Measurements from ENCODE around the gene RARB.

RARB gene

DNA sequence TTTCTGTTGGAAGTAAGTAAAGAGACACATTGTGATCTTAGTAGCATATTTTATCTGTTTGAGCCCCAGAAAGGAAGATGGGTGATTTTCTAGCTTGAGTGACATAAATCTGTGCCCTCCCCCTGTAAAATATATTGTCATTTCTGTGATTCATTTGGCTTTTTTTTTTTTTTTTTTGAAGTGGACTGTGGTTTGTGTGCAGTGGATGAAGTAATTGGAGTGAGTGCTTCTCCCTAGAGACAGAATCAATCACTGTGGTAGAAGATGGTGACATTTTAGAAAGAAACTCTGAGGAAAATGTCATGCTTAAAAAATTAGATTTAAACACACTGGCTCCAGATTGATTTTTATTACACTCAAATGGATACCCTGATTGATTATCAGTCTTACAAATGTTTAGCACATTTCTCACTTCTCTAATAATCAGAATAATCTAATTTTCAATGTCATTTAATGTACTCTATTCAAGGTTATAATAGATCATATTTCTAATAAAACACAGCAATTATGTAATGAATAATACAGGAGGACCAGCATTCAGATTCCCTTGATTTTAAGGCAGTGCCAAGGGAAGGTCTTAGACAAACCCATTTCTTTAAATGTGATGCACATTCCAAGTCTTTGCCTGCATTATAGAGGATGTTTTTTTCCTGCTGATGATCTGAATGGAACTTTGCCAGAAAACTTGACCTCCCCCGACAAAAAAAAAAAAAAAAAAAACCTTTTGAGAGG, 120.0 kb downstream of the RARB start:
- DNase-seq (ENCODE audit: low read depth in 3 of 3, low spot score in 1 of 3): no peak

DNA sequence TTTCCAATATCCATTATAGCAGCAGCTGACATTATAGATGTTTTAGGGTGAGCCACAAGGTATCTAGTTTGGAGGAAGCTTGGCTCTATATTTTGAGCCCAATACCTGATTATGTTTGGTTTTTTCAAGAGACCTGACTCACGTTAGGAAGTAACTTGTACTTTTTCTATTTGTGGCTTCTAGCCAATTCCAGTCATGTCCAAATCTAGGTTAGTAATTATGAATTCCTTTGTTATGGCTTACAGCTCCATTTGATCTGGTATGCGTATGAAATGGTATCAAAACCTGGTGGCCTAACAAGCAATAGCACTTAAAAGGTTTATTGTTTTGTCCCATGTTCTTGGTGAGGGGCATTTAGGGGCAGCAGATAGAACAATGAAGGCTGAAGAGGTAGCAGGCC, 120.8 kb downstream of the RARB start:
- no peak for DNase-seq (ENCODE audit: low read depth in 3 of 3, low spot score in 1 of 3)

DNA sequence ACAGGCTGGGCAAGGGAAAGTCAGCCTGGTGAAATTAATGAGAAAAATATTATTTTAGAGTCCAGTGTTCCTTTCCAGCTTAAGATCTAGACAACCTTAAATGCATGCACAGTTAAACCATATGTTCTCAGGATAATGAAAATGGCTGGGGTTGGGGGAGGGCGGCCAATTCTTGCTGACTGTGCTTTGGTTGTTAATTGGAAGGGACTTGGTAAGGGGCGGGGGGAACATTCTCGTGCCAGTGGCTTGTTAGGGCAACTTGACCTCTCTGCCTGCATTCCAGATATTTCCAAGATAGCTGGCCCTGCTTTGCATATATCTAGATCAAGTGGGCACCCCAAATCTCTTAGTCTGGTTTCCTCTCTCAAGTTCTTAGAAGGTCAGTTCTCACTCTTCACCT, 124.2 kb downstream of the RARB start:
- DNase-seq (ENCODE audit: low read depth in 3 of 3, low spot score in 1 of 3): no peak

DNA sequence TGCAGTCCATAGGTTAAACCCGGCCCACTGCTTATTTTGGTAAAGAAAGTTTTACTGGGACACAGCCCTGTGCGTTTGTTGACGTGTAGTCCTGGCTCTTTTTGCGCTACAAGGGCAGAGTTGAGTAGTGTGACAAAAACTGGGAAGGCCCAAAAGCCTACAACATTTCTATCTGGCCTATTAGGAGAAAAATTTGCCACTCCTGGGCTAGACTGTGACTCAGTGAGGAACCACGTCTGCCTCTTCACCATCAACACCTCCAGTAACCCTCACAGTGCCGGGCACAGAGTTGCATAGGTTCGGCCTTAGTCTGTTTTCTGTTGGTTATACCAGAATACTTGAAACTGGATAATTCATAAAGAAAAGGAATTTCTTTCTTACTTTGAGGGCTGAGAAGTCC, 126.3 kb downstream of the RARB start:
- DNase-seq (ENCODE audit: low read depth in 3 of 3, low spot score in 1 of 3): no peak

DNA sequence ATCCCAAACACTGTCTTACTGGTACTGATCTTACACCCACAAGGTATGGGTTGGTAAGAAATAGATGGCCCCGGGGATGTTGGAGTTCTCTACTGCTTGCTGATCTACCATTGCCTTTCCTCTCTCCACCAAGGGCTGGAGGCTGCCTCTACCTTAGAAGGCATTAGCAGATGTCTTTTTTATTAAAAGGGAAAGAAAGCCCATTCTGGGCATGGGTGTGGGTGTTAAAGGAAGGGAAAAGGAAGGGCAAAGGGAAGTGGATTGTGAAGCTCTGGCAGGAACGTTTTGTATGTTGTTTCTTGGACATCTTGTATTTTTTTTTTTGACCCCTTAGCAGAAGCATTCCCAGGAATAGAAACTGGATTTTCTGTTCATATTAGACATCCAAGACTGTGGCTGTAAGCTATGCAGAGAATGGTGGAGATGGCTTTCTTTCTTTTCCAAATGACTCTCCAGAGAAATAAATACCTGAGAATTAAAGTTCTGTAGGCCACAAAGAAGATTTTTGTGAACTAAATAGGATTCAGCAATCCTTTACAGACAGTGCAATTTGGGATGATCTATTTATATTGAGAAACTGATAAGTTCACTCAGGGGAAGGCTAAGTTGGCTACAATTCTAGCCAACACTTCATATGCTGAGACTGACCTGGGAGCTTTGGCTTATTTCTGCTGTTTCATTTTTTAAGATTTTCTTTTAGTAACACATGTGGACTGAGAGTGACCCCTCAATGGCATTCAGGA, 127.8 kb downstream of the RARB start:
- DNase-seq (ENCODE audit: low read depth in 3 of 3, low spot score in 1 of 3): no peak

DNA sequence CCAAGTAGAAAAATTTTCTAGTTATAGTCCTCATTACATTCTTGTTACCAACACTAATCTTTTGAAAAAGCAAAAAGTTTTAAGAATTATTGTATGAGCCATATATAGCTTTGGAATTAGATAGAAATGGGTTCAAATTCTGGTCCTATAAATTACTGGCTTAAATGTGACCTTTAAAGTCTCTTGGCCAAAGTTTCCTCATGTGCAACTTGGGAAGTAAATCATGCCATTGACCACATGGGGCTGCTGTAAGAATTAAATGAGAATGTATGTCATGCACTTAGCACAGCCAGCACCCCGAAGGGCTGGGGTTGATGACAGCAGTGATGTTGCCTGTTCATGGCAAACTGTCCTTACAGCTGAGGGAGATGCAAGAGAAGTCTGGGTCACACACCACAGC, 128.4 kb downstream of the RARB start:
- no peak for DNase-seq (ENCODE audit: low read depth in 3 of 3, low spot score in 1 of 3)

DNA sequence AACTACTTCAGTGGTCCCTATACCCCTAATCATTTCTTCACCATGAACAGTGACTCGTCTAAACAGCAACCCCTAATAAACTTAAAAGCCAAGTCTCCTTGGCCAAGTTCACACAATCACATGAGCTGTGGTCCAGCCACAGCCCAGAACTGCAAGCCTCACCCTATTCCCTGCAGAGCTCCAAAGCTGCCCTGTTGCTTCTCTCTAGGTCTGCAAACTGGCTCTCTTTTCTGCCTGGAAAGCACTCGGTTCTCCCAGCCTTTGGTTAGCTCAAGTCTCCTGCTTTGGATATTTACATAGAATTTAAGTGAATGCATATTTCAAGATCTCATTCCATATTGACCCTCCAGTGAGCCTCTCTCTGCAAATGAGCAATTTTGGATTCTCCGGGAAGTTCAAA, 129.6 kb downstream of the RARB start:
- no peak for DNase-seq (ENCODE audit: low read depth in 3 of 3, low spot score in 1 of 3)

DNA sequence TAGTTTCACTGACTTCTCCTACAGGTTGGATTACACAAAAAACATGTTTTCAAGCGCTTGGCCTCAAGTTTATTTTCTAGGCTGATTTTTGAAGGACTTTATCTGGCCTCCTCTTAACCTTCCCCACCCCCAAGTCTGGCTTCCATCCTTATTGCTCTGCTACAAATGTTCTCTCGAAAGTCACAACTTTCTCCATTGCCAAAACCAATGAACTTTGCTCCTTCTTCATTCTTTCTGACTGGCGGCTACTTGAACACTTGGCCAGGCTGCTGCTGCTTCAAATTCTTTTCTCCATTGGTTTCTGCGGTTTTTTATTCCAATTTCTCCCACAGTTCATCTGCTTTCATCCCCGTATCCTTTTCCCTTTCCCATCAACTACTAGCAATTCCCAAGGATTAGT, 130.1 kb downstream of the RARB start:
- no peak for DNase-seq (ENCODE audit: low read depth in 3 of 3, low spot score in 1 of 3)

DNA sequence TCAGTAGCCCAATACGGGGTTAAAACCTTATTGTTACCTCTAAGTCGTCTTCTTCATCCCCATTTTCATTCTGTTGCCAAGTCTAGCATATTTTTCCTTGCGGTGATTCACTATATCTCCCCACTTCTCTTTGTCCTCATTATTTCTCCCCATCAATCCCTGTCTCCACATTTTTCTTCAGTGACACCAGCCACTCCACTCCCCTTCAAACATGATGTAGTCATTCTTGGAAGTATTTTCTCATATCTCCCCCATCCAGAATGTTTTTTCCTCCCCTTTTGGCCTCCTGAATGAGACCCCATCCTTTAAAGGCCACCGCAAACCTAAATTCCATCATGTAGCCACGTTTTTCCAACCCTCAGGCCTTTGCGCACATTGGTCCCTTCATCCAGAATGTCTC, 130.7 kb downstream of the RARB start:
- DNase-seq (ENCODE audit: low read depth in 3 of 3, low spot score in 1 of 3): no peak

DNA sequence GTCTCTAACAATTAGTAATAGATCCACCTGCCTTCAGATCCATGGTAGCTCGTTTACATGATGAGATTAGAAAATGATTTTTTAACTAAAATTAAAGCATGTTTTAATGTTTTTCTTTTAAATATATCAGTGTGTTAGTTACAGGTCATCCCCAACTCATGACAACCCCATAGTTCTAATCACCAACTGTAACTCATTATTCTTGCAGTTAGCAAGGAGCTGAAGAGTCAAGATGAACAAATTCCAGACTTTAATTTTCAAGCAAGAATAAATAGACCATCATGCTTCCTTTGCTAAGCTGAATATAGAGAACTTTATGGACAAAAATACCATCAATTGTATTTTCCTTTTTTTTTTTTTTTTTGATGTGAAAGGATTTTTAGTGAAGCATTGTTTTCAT, 135.5 kb downstream of the RARB start:
- DNase-seq (ENCODE audit: low read depth in 3 of 3, low spot score in 1 of 3): no peak

DNA sequence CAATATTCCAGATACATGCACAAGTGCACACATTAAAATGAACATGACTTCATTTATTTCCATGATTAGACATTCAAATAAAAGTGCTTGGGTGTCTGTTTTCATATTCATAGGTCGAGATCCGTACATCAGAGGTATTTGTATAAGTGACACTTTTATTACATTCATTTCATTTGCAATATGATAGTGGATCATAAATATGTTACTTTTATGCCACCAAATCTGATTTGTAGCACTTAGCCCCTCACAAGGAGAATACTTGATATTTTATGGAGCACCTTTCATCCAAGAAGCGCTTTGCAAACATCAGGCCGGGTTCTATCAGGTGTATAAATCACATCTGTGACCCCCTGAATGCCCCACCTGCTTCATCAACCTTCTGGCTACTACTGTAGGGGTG, 136.0 kb downstream of the RARB start:
- DNase-seq (ENCODE audit: low read depth in 3 of 3, low spot score in 1 of 3): no peak

DNA sequence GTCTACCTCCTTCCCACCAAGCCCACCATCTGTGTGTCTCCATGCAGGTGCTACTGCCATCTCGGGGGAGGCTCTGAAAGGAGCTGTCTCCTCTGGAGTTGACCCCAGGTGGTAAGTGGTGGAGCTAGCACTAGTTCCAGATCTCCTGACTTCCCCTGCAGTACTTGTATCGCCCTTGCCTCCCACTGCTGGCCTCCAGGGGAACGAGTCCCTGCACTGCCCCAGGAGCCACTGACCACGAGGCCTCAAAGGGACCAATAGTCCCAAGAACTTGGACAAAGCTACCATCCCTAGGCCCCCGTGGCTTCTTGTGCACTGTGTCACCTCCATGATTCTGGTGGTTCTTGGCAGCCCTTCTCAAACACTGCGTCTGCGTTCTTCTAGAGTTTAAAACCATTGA, 137.7 kb downstream of the RARB start:
- no peak for DNase-seq (ENCODE audit: low read depth in 3 of 3, low spot score in 1 of 3)

DNA sequence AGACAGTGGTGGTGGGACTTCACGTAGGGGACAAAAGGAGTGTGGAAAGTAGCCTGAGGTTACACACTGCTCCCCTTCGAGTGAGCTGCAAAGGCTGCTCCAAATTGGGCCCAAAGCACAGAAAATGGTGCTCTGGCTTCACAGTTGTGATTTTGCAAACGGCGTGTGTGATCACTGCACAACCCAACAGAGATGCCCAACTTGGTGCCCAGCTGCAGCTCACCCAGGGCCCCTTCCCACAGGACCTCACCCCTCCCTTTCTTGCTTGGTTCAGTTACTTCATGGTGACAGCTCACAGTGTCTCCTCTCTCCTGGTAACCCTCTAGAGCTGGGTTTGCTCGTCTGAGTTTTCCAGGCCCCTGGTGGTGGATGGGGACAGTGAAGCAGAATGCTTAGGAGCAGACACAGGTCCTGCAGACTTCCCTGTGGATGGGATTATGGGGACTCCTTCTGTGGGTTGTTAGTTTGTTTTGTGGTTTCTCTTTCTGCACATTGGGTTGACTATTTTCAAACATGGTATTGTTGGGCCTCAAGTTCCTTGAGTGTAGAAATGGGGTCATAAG, 138.4 kb downstream of the RARB start:
- no peak for DNase-seq (ENCODE audit: low read depth in 3 of 3, low spot score in 1 of 3)

DNA sequence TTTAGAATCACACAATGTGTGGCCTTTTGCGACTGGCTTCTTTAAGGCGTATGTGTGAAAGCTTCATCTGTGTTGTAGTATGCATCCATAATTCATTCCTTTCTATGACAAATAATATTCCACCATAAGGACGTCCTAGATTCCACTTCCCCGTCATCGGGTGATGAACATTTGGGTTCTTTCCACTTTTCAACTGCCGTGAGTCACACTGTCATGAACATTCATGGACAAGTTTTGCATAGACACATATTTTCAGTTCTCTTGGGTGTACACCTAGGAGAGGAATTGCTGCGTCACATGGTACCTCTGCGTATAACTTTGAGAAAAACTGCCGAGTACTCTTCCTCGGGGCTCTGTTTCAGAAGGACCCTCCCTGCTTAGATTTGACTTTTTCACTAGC, 139.3 kb downstream of the RARB start:
- no peak for DNase-seq (ENCODE audit: low read depth in 3 of 3, low spot score in 1 of 3)

DNA sequence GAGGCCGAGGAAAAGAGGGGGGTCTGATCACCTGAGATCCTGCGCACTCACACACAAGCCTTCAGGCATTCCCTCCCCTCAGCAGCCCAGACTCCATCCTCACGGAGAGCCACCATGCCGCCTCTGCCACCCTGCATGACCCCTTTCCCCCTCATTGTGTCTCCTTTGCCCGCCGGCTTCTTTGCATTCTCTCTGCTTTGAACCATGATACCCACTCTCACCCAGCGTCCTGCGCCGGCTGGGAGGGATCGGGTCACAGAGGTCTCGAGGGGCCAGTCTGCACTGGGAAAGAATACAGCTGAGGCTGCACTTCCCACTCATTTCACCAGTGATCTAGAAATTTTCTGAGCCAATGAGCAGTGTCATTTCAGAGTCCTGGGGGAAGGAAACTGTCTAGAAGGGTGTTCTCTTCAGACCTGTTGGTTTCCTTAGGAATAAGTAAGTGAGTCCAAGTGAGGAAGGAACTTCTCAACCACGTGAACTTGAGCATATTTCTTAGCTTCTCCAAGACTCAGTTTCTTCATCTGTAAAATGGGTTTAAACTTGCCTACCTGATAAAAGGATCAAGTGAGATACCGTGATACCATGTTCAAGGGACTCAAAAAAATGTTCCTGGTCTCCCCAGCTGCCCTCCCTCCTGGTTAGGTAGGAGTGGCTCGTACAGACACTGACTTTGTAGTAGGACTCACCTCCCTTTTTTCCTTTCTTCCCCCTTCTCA, 139.9 kb downstream of the RARB start:
- no peak for DNase-seq (ENCODE audit: low read depth in 3 of 3, low spot score in 1 of 3)

DNA sequence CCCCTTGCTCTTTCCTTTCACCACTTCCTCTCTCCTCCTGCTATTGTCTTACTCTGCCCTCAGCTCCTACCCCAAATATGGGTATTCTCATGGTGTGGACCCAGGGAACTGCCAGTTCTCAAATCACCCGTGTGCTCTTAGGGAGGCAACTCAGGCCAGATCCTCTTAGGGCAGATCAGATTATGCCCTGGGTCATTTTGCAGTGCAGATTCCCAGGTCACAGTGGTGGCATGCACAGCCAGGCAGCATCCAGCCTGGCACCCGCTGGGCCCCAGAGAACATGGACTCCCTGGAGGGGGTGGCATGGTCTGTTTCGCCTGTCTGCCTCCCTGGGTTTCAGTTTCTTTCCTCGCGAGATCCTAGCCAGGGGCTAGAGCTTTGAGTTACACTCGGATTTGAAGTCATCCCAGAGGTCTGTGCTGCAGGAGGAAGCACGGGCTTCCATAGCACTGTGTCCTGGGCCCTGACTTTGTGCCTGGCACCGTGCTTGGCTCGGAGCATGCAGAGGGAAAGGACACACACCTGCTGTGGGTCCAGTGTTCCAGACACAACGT, 140.5 kb downstream of the RARB start:
- no peak for DNase-seq (ENCODE audit: low read depth in 3 of 3, low spot score in 1 of 3)

DNA sequence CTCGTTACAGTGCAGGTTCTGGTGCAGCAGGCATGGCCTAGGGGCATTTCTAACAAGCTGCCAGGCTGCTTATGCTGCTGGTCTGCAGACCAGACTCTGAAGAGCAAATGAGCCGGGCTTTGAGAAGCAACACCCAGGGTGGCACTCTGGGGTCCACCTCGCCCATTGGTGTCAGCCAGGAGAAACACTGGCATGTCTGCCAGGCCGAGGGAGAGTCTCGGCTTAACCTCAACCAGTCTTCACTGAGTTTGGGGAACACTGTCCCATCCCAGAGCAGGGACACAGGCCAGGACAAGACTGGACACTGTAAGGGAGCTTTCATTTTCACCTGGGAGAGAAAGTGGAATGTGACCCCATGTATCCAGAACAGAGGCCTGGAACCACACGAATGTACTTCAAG, 143.2 kb downstream of the RARB start:
- DNase-seq (ENCODE audit: low read depth in 3 of 3, low spot score in 1 of 3): no peak

DNA sequence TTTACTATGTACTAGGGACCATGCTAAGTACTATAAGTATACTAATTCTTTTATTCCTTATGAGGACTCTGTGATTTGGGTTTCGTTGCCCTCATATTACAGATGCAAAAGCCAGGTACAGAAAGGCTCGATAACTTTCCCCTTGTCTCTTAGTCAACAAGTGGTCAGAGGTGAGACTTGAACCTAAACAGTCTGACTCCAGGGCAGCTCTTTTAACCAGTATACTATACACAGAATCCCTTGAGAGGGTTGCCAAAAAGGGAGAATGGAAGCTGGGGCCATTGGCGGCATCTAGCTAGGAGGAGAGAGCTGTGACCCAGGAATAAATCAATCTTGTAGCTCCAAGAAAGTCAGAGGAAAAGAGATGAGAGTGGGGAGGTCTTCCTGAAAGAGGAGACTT, 144.3 kb downstream of the RARB start:
- no peak for DNase-seq (ENCODE audit: low read depth in 3 of 3, low spot score in 1 of 3)

DNA sequence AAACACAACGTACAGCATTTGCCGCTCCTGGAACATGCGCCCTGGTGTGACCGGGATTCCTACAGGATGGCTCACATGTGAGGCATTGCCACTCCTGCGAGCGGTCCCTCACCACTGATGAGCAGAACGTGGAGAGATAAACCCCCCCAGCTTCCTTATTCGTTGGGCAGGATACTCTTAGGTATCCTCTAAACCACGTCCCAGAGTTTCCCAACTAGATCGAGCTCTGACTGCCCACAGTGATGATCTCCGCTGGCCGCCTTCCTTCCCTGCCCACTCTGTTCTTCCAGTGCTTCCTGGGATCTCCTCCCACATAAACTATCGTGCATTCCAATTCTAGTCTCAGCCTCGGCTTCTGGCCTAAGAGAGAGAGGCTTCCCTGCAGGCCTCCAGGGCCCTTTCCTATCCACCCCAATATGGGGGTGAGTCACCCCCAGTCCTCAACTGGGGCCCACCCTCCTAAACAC, 144.9 kb downstream of the RARB start:
- DNase-seq (ENCODE audit: low read depth in 3 of 3, low spot score in 1 of 3): no peak

DNA sequence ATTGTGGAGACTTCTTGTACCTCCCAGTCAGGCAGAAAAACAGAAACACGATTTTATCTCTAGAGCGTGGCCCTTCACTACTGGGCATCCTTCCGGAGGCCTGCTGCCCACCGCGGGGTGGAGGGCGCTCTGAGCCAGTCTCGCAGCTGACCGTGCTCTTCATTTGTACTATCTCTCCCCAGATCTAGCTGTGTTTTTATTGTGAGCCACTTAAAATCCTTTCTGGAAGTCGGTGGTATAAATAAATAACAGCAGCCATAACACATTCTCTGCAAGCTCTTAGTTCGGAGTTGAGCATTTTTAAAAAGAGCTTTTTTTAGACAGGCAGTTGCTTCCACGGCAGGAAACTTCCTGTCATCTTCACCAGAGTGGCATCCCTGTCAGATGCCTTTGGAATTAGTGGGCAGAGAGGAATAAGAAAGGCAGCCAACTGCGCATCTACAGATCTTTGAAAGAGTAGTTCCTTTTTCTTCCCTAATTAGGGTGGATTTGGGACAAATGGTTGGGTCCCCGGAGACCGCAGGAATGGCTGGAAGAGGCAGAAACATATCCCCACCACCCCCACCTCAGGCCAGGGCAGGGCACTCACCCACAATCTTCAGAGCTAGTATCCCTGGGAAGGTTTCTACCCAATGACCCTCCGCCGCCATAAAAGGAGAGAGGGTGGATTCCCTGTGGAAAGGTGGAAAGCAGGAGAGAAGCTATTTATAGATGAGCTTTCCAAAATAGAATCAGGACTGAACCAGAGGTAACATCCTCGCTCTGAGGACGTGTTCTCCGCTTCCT, 145.5 kb downstream of the RARB start:
- DNase-seq (ENCODE audit: low read depth in 3 of 3, low spot score in 1 of 3): no peak

All from stimulated activated CD4-positive, alpha-beta T cell treated with anti-CD3 and anti-CD28 coated beads, TNF-alpha, amount 100 ng/mL, for 1 hour (primary cell).